D341Med (cell line): ENCODE data around the gene MYO6.

Experiments
- DNase-seq: peaks from one replicate; pipeline ENCODE4 v3.0.0; 2012; ENCODE audit warnings: low spot score

The MYO6 gene

DNA sequence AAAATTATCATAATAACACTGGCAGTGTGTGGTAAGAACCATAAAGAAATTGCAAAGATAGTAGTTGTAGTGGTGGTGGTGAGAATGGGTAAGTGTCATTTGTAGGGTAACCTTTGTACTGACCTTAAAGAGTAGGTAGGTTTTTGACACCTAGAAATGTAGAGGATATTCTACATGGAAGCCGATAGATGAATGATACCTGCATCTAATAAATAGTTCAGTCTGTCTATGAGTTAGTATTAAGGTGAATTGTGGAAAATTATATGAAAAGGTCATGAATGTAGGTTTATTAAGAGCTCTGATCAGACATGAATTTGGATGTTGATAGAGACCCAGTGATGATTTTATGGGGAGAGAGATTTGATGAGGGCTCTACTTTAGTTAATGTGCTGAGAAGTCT, 78.1 kb downstream of the MYO6 start:
- DNase-seq = no peak

DNA sequence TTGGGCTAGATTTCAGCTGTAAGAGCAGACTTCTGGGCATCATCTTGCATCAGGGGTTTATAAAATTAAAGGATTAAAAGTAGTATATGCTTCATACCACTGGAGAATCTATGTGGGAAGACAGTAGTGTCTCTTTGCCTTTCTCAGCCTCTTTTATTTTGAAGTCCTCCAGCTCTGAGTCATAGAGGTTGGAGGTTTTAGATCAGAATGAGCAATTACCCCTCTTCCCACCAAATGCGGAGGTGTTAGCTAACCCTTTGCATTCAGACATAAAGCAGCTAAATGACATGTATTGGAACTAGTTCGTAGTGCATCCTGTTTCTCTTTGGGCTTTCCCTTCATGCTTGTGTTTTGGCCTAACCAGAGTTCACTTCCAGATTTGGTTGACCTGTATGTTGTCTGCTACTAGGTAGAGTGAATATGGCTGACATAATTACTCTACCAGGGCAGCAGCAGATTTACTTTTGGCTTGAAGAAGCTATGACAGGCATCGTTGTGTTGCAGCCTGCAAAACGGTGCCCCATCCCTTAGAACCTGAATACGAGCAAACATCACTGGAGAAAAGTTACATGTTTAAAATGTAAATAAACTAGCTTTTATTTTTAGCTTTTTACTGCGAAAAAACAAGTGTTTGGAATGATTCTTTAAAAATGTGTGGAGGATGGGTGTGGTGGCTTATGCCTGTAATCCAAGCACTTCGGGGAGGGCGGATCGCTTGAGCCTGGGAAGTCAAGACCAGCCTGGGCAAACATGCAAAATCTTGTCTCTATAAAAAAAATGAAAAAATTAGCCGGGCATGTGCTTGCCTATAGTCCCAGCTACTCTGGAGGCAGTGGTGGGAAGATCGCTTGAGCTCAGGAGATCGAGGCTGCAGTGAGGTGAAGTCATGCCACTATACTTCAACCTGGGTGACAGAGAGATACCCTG, 82.2 kb downstream of the MYO6 start:
- no peak for DNase-seq

DNA sequence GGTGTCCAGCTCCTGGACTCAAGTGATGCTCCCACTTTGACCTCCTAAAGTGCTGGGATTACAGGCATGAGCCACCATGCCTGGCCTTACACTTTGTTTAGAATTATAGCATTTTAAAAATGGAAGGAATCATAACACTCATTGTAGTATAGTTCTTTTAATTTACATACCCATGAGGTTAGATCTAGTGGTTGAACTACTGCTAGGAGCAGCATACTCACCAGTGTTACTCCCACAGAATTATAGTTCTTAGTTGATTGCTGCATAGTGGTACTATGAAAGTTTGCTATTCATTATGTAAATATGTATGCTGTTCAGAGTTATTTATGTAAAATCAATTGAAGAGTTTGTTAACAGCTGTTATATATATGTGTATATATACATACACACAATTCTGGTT, 85.4 kb downstream of the MYO6 start:
- no peak for DNase-seq

DNA sequence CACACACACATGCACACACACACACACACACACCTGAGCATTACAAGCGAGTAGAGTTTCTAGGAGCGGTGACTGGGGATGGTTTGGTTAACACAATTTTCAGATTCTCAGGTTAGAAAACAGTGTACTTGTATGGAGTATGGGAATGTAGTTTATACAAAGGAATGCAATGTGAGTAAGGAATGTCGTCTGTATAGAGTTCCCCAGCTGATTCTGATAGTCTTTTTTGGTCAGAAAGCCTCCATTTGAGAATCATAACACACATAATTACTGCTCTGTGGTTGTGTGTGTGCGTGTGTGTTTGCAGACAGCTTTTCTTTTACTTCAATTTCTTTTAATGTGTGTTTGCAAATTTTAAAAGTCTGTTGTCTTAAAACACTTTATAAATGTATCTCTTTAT, 93.2 kb downstream of the MYO6 start:
- DNase-seq = no peak

DNA sequence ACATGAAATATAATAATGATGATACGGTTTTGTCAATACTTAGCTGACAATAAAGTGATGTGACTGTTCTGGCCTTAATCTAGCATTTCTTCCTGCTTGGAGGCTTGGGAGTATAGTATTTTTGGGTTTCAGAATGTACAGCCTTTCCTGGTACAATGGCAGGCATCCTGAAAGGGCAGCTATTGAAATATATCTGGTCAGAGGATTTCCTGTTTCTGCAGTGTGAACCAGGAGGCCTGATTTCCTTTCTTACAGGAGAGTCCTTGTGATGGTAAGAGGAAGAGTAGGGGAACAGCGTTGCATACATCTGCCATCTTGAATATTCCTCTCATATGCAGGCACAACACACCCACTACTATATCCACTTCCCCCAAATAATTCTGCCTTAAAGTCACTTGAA, 93.7 kb downstream of the MYO6 start:
- no peak for DNase-seq

DNA sequence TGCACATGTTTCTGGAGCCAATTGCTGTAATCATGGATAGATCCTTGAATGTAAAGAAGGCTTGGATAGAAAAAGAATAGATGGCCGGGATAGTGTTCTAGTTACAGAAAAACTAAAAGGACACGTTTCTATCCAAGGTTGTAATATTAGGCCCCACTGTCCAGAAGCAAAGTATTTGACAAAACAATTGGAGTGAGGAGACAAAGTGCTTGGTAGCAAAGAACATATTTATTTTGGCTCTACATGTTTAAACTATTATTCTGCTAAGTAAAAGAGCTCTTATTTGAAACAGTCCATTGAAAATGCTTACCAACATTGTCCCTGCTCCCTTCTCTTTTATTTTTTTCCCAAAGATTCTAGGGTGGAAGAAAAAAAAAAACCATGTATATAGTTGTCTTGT, 94.4 kb downstream of the MYO6 start:
- DNase-seq = no peak

DNA sequence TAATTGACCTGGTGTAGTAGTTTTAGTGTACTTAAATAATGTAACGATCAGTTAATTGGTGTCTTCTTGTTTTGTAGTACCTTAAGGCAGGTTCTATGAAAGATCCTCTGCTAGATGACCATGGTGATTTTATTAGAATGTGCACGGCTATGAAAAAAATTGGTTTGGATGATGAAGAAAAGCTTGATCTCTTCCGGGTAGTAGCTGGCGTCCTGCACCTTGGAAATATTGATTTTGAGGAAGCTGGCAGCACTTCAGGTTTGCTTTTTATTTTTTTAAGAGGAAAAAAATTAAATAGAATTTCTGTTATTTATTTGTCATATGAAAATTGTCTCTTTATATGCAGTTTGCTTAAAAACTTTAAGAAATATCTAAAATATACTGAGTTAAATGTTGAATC, 99.2 kb downstream of the MYO6 start:
- no peak for DNase-seq

DNA sequence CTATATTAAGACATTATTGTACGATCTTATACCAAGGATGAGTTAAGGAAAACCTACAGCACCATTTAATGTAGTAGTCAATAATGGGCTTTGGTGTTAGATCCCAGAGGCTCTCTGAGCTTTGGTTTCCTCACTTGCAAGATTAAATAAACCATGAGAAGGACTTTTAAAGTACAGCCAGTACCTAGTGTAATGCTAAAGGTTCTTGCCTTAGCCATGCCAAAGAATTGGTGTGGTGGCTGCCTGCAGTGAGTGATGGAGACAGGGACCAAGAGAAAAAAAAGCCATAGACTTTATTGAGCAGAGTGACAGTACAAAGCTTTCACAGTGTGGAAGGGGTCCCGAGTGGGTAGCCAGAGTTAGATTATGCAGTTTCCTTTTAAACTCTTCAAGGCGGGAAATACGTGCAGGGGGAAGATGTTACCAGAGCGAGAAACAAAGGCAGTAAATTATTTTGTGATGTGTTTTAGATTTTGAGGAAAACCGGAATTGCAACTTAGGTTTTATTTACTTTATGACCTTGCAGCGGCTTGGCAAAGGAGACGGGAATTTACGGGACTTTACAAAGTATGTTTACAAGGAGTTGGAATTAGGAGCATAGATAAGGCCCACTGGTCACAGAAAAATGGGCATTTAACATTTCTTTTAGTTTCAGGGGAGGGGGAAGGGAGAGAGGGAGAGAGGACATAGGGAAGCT, 100.4 kb downstream of the MYO6 start:
- no peak for DNase-seq

DNA sequence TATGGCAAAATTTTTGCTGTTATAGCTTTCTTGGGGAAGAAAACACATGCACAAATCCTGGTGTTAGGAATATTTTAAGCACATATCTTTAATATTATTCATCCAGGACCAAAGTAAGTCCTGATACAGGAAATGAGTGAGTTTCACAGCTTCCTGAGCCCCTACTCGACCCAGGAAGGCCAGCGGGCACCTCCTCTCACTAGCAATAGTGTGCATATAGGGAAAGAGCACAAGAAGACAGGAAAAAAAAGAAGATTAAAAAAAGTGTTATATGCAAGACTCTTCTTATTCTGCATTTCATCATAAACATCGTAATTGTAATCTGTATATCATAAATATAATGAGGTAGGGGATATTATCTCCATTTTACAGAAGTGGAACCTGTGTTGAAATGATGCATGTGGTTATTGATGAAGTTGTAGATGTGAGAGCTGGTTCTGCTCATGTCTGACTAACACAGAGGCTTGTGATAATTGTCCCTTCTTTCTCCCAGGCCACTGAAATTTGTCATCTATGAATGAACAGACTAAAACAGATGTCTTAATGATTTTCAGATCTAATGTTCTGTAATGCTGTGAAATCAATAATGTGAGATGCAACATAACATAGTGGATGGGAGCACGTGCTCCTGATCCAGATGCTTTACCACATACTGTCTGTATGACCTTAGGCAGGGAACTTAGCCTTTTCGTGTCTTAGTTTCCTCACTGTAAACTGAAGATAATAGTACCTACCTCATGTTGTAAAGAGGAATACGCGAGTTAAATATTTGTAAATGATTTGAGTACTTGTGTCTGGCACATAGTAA, 101.2 kb downstream of the MYO6 start:
- DNase-seq = no peak

DNA sequence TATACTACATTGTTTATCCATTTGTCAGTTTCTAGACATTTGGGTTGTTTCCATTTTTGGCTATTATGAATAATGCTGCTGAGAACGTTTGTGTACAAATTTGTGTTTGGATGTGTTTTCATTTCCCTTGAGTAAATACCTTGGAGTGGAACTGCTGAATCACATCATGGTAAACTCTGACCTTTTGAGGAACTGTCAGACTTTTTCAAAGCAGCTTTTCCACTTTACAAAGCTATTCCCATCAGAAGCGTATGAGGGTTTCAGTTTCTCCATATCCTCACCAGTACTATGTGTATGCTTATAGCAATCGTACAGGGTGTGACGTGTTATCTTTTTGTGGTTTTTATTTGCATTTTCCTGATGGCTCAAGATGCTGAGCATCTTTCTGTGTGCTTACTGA, 103.7 kb downstream of the MYO6 start:
- no peak for DNase-seq

DNA sequence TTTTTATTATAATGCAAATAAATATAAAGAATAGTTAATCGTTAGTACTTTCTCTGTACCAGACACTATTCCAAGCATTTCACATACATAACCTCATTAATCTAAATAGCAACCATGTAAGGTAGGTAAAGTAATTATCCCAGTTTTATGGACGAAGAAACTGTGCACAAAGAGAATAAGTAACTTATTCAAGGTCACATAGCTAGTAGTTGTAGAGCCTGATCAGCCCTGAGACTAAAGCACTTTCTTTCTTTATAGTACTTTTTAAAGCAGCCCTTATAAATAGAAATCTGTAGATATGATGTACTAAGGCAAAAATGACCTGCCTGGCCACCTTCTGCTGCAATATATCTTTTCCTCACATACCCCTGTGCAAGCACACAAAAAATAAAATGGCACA, 104.8 kb downstream of the MYO6 start:
- no peak for DNase-seq

DNA sequence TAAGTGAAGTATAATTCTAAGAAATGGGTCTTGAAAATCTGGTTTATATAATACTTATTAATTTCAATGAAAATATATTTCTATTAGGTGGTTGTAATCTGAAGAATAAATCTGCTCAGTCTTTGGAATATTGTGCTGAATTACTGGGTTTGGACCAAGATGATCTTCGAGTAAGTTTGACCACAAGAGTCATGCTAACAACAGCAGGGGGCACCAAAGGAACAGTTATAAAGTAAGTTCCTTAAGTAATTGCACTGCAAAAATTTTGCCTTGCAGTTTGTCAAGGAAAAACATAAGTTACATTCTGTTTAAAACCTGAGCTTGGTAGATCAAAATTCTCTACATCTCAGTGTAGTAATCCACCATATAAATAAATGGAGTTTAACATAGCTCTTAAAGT, 106.0 kb downstream of the MYO6 start:
- DNase-seq = peak; percentile 42

DNA sequence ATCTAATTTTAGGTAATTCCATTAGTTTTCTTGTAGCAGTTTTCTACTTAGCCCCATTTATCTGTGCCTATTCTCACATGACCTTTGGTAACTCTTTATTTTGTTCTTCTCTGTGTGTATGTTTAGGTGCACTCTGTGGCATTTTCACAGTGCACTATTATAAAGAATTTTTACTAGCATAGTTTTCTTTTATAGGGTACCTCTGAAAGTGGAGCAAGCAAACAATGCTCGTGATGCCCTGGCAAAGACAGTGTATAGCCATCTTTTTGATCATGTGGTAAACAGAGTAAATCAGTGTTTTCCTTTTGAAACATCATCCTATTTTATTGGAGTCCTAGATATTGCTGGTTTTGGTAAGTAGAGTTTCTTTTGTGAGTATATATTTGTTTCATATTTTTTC, 107.9 kb downstream of the MYO6 start:
- DNase-seq = no peak

DNA sequence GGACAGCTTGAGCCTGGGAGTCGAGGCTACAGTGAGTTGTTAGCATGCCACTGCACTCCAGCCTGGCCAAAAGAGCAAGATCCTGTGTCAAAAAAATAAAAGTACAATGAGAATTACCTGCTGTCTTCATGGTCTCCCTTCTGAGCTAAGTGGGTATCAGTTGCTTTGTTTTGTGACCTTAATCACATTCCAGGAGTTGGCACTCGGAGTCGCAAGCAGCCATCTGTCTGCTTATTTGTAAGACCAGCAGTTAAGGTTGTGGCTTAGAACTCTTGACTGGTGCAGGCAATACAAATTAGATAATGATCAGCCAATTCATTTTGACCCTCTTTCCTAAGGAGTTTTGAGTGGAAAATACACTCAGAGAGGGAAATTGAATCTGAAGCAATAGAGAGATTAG, 114.0 kb downstream of the MYO6 start:
- DNase-seq = peak; percentile 47

DNA sequence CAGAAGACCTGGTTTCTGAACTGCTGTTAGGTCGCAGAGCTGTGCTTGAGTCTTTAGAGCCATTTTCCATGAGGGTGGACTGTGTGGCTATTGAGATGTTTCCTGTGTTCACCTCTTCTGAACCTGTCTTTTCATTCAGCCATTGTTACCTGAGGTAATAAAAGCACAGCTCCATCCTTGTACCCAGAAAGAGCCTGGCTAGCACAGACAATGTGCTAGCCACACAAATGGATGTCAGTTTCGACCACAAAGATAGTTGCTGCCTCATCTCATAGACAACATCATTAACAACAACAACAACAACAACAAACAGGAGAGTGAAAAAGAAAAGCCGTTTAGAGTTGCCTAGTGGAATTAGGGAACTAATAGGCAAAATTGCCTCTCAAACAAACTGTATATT, 114.7 kb downstream of the MYO6 start:
- DNase-seq = no peak

DNA sequence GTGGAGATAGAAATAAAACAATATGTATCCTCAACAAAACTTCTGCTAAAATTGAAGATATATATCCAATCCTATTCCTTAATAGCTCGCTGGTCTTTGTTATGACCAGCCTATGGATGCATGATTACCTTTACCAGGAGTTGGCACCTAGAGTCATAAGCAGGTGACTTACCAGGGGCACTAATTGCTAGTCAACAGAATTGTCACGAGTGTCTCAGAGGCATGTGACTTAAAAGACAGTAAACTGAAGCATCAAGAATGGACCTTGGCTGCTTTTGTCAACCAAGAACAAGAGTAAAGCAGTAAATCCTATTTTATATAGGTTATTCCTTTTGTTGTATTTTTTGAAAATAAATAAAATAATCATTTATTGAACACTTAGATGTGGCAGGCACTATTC, 115.4 kb downstream of the MYO6 start:
- DNase-seq = no peak

DNA sequence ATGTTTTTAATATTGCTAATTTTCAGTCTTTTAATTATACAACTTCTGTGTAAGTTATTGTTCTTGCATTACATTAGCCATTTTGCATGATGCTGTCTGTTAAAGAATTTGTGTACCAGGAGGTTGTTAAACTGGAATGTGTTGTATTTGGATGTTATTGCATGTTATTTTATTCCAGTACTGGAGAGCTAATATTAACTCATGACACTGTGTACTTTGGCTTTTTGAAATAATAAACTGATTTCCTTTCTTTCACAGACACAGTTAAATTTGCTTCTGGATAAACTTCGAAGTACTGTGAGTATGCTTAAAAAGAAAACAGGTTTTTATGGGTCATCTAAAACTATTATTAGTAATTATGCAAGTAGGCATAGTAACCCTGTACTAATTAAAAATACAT, 121.3 kb downstream of the MYO6 start:
- no peak for DNase-seq

DNA sequence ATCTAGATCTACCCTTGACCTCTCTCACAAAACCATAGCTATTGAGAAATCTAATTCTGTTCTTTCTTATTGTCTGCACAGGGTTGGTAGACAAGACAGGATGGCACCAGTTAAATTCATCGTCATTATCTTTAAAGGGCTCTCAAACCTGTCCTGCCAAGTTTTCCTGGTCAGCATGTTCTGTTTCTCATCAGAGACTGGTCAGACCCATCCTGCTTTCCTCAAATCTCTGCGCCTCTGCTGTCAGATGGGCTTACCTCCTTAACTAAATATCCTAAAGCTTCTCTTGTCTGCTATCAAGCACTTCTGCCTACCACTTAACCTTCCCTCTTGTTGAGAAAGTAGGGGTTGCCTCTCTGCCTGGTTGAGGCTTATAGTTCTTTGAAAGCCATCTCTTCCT, 125.2 kb downstream of the MYO6 start:
- DNase-seq = no peak

DNA sequence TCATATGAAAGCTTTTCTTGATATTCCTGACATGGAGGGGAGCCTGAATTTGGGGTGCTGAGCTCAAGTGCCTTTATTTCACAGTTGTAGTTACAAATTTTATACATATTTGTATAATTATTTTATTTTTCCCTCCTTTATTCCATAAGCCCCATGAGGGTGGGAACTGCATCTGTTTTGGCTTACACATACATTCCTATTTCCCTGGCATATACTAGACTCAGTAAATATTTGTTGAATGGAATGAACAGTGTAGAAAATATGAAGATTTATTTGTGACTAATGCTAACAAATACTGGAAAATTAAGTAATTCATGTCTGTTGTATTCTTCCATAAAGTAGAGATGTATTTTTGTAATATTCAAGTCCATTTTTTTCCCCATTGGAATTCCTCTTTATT, 127.1 kb downstream of the MYO6 start:
- DNase-seq = no peak

DNA sequence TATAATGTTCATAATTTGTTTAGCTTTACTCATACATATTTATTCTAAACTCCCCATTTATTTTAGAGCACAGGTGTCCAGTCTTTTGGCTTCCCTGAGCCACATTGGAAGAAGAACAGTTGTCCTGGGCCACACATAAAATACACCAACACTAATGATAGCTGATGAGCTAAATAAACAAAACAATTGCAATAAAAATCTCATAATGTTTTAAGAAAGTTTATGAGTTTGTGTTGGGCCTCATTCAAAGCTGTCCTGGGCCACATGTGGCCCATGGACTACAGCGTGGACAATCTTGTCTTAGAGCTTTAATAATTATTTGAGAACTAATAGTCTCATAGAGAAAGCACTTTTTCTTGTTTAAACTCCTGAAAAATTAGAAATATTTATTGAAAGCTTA, 131.3 kb downstream of the MYO6 start:
- DNase-seq = no peak

DNA sequence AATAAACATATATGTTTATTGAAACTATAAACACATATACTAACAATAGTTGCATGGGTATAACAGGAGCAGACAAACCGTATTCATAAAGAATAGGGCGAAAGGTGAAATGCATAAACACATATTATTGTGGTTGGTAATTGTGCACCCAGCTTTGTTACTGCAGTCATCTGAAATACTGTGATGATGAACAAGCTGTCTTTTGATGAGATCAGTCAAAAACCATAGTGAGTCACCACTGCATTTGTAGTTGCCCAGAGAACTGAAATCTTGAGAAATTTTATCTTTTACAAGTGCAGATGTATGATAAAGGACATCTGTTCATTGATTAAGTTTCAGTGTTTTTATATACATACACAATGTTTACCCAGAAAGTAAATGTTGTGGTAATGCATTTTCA, 133.7 kb downstream of the MYO6 start:
- DNase-seq = no peak

DNA sequence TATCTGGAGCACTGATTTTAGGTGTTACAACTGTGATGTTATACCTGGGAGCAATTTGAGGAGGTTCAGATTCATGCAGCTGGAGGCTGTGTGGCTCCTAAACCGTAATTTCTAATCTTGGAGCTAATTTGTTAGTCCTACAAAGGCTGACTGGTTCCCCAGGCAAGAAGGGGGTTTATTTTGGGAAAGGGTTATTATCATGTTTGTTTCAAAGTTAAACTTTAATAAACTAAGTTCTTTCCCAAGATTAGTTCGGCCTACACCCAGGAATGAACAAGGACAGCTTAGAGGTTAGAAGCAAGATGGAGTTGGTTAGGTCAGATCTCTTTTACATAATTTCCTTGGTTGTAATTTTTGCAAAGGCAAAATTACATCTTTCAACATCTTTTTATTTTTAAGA, 135.8 kb downstream of the MYO6 start:
- no peak for DNase-seq

DNA sequence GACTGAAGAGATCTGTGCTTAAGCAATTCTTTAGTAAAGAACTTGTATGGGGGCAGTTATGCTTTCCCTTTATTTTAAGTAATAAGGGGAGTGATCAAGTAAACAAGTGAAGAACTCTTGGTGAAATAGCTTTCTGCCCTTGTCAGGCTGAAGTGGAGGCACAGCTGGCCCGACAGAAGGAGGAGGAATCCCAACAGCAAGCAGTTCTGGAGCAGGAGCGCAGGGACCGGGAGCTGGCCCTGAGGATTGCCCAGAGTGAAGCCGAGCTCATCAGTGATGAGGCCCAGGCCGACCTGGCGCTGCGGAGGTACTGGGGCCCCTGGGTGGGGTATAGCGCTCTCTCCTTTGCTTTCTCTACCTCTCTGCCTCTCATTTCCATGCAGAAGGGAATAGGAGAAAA, 143.3 kb downstream of the MYO6 start:
- peak; percentile 21 for DNase-seq
